HCT116 (cell line): ENCODE results near the gene APOOL. TPM values are rescaled to one million over a fixed set of nuclear protein-coding genes. Genes with fewer than 3 reads are reported as not detected.
A peak's percentile ranks its signal among the peaks of the same experiment; 100 is the strongest.
"Not testable (repeated sequence)": the region's sequence is repeated elsewhere in the genome, so short reads cannot be mapped to it uniquely, and the experiment has no call there.

Source experiments
- ATAC-seq: fragments of 200-7000 bp; cut with Tn5 transposase; 2 replicates; pipeline ENCODE4 v1.9.1; 2020; ENCODE audit warnings: mild to moderate bottlenecking, moderate library complexity
- BruUV-seq: library from RNA; stranded (reverse); fragments of 400-500 nt; replicated peaks from 2 replicates; lab custom pipeline; 2021; lab: Mats Ljungman, UMichigan
- CTCF ChIA-PET: fragments of 300-600 bp; sonication (Branson Sonifier 250); formaldehyde crosslinking; loops from one replicate; lab custom pipeline; 2021; ENCODE audit warnings: antibody characterized with exemption; lab: Charles Lee
- POLR2A ChIA-PET: fragments of 300-600, 350-600 bp; sonication (Branson Sonifier 250); formaldehyde crosslinking; loops from one replicate; lab custom pipeline; 2021; ENCODE audit warnings: antibody characterized with exemption; lab: Charles Lee
- RAD21 ChIA-PET, 2 experiments: fragments of 300-600 bp; sonication (Branson Sonifier 250); formaldehyde crosslinking; loops; one replicate each; lab custom pipeline; 2023; ENCODE audit warnings: low total read pairs in 2 of 2; ENCODE audit not compliant: uncharacterized antibody in 2 of 2, unreplicated experiment in 2 of 2, low non-redundant PET in 1 of 2; lab: Charles Lee
- DNase-seq: peaks from one replicate; pipeline ENCODE4 v3.0.0-alpha.2; 2010; ENCODE audit warnings: low read depth, low spot score
- H2AFZ ChIP-seq: fragments of 200-600 bp; shearing (Covaris generic), sonication (generic); 2 replicates; pipeline ENCODE4 v1.6.1; 2017; ENCODE audit warnings: low read depth, mixed run types, mixed read lengths, antibody characterized with exemption, low read length; ENCODE audit not compliant: poor library complexity, severe bottlenecking
- H3K27ac ChIP-seq: 2 replicates; pipeline ENCODE4 v1.5.1; 2012; ENCODE audit warnings: low read depth, low read length
- H3K27me3 ChIP-seq: fragments of 200-600 bp; sonication (generic); 2 replicates; pipeline ENCODE4 v1.6.1; 2016; ENCODE audit warnings: mixed run types, low read length, mixed read lengths; ENCODE audit not compliant: insufficient read depth
- H3K36me3 ChIP-seq, 2 experiments: fragments of 200-500 bp in 1 of 2; fragments of 200-600 bp in 1 of 2; sonication (Bioruptor generic) in 1 of 2; sonication (generic) in 1 of 2; 2 replicates each; pipeline versions ENCODE4 v1.5.1 to v1.6.1; 2014 to 2016; ENCODE audit warnings: low read length in 2 of 2, inconsistent platforms in 1 of 2, mixed read lengths in 1 of 2, mixed run types in 1 of 2; ENCODE audit not compliant: insufficient read depth in 2 of 2, control insufficient read depth in 1 of 2
- H3K4me1 ChIP-seq, 2 experiments: fragments of 200-600 bp in 1 of 2; sonication (generic) in 1 of 2; 2 replicates each; pipeline versions ENCODE4 v1.5.1 to v1.6.1; 2012 to 2017; ENCODE audit warnings: low read length in 2 of 2, inconsistent platforms in 1 of 2, mild to moderate bottlenecking in 1 of 2, mixed read lengths in 1 of 2, mixed run types in 1 of 2, moderate library complexity in 1 of 2; ENCODE audit not compliant: insufficient read depth in 2 of 2, control insufficient read depth in 1 of 2
- H3K4me2 ChIP-seq: fragments of 200-600 bp; sonication (generic); 2 replicates; pipeline ENCODE4 v1.6.1; 2017; ENCODE audit warnings: mixed run types, low read length, mixed read lengths
- H3K4me3 ChIP-seq, 2 experiments: fragments of 200-600 bp in 1 of 2; sonication (generic) in 1 of 2; replicated peaks in 1 of 2; 2 replicates each; pipeline ENCODE4 v1.5.1; 2011 to 2016; ENCODE audit warnings: low read length in 2 of 2, control low read depth in 1 of 2, low read depth in 1 of 2, mild to moderate bottlenecking in 1 of 2, mixed read lengths in 1 of 2, mixed run types in 1 of 2
- H3K79me2 ChIP-seq: fragments of 200-600 bp; sonication (generic); 2 replicates; pipeline ENCODE4 v1.6.1; 2017; ENCODE audit warnings: mild to moderate bottlenecking, mixed run types, low read length, moderate library complexity, mixed read lengths; ENCODE audit not compliant: insufficient read depth
- H3K9ac ChIP-seq: fragments of 200-600 bp; sonication (generic); 2 replicates; pipeline ENCODE4 v1.6.1; 2016; ENCODE audit warnings: low read length, mixed read lengths
- H3K9me2 ChIP-seq: fragments of 200-600 bp; sonication (generic), shearing (Covaris generic); 2 replicates; pipeline ENCODE4 v1.6.1; 2017; ENCODE audit warnings: mixed run types, mild to moderate bottlenecking, moderate library complexity; ENCODE audit not compliant: insufficient read depth
- H3K9me3 ChIP-seq, 2 experiments: fragments of 200-500 bp in 1 of 2; fragments of 200-600 bp in 1 of 2; sonication (Bioruptor generic) in 1 of 2; sonication (generic) in 1 of 2; 2 replicates each; pipeline ENCODE4 v1.6.1; 2014 to 2017; ENCODE audit warnings: low read length in 2 of 2, mixed read lengths in 2 of 2, inconsistent platforms in 1 of 2, low read depth in 1 of 2, mild to moderate bottlenecking in 1 of 2, mixed run types in 1 of 2, moderate library complexity in 1 of 2; ENCODE audit not compliant: control insufficient read depth in 1 of 2, insufficient read depth in 1 of 2
- H4K20me1 ChIP-seq: fragments of 200-600 bp; sonication (generic), shearing (Covaris generic); 2 replicates; pipeline ENCODE4 v1.6.1; 2017; ENCODE audit warnings: mixed run types, mild to moderate bottlenecking, moderate library complexity; ENCODE audit not compliant: insufficient read depth
- CTCF ChIP-seq, 3 experiments: fragments of 200-600 bp in 1 of 3; sonication (generic) in 1 of 3; IDR thresholded peaks in 2 of 3; conservative IDR thresholded peaks in 1 of 3; 2 replicates each; pipeline ENCODE4 v1.5.1; 2012 to 2017; ENCODE audit warnings: low read depth in 2 of 3, low read length in 2 of 3, antibody characterized with exemption in 1 of 3, borderline replicate concordance in 1 of 3, control low read depth in 1 of 3, mild to moderate bottlenecking in 1 of 3, mixed read lengths in 1 of 3, mixed run types in 1 of 3, moderate library complexity in 1 of 3; ENCODE audit not compliant: insufficient read depth in 1 of 3
- EZH2phosphoT487 ChIP-seq: fragments of 200-600 bp; IDR thresholded peaks from 2 replicates; pipeline ENCODE4 v1.6.1; 2018; ENCODE audit warnings: antibody characterized with exemption, borderline replicate concordance
- FOSL1 ChIP-seq: IDR thresholded peaks from 2 replicates; pipeline ENCODE4 v1.6.1; 2012; ENCODE audit warnings: low read depth
- POLR2A ChIP-seq: IDR thresholded peaks from 2 replicates; pipeline ENCODE4 v1.7.0; 2011; ENCODE audit warnings: borderline replicate concordance; ENCODE audit not compliant: insufficient read depth, insufficient read length; ENCODE audit errors: extremely low read depth
- POLR2AphosphoS5 ChIP-seq: IDR thresholded peaks from 2 replicates; pipeline ENCODE4 v1.6.1; 2011; ENCODE audit warnings: mild to moderate bottlenecking, low read depth, low read length, moderate library complexity
- RAD21 ChIP-seq: IDR thresholded peaks from 2 replicates; pipeline ENCODE4 v1.6.1; 2012; ENCODE audit warnings: low read depth, mild to moderate bottlenecking
- SRF ChIP-seq: IDR thresholded peaks from 2 replicates; pipeline ENCODE4 v1.6.1; 2012; ENCODE audit warnings: low read depth
- TCF7L2 ChIP-seq: IDR thresholded peaks from 2 replicates; pipeline ENCODE4 v1.7.0; 2011; ENCODE audit warnings: borderline replicate concordance, inconsistent platforms; ENCODE audit not compliant: insufficient read depth, insufficient read length; ENCODE audit errors: extremely low read depth
- intact Hi-C: fragments of 100-400 bp; cut with micrococcal nuclease; formaldehyde crosslinking; loops from 2 replicates; pipeline ENCODE4 v1.10.0; 2022
- total RNA-seq: library from RNA; stranded (reverse); gene quantifications from one replicate; pipeline ENCODE4 v1.2.1, GENCODE V29; 2021; ENCODE audit not compliant: unreplicated experiment

Gene APOOL
- total RNA-seq, 1 experiment from 2014 or later = 24.5 TPM

GRCh38 chrX:85052636-85053343 lies 49.1 kb downstream of the APOOL start:
- no peaks in the 10 kb centered on the region for H3K79me2 ChIP-seq
- H3K4me1 ChIP-seq = peaks cover 0 to 17% of the 10 kb centered on the region in 2 experiments; a peak in 3 of 4 replicates
- no peak overlapping the region for H2AFZ ChIP-seq
- H3K9me3 ChIP-seq = no peaks in the 10 kb centered on the region
- no peak overlapping the region for H3K9ac ChIP-seq
- DNase-seq (peak; percentile 15), ATAC-seq (no peak)
- ChIA-PET POLR2A (no interaction called here), CTCF (interaction anchor here (0.9 to 1.5 kb wide), 4 partner anchors 10 to 323 kb away, joined by 3 to 9 read pairs (median 6); partner anchors contain the start of gene APOOL), RAD21 (no interaction called here)
- peak overlapping the region; percentile 21; the same call in 1 of the 2 replicates for H3K4me2 ChIP-seq
- intact Hi-C loops = loop anchor here (5.0 kb wide), 1 partner anchor 325 kb away; no protein-coding TSS in a partner anchor
- BruUV-seq = no TSS peak
- no peaks in the 10 kb centered on the region for H4K20me1 ChIP-seq
- TF ChIP-seq POLR2A (no peak), SRF (0 out of 2 replicates have a peak, but pooled peaks have one; percentile 30), RAD21 (peak; percentile 35; the same call in 1 of the 2 replicates), POLR2AphosphoS5 (no peak), TCF7L2 (no peak), FOSL1 (0 out of 2 replicates have a peak, but pooled peaks have one; percentile 2)
- H3K27me3 ChIP-seq = no peaks in the 10 kb centered on the region
- no peak overlapping the region for H3K4me3 ChIP-seq
- H3K9me2 ChIP-seq = no peaks in the 10 kb centered on the region
- H3K36me3 ChIP-seq = no peaks in the 10 kb centered on the region
- peak overlapping the region; percentile 45; the same call in 1 of the 2 replicates for H3K27ac ChIP-seq

DNA sequence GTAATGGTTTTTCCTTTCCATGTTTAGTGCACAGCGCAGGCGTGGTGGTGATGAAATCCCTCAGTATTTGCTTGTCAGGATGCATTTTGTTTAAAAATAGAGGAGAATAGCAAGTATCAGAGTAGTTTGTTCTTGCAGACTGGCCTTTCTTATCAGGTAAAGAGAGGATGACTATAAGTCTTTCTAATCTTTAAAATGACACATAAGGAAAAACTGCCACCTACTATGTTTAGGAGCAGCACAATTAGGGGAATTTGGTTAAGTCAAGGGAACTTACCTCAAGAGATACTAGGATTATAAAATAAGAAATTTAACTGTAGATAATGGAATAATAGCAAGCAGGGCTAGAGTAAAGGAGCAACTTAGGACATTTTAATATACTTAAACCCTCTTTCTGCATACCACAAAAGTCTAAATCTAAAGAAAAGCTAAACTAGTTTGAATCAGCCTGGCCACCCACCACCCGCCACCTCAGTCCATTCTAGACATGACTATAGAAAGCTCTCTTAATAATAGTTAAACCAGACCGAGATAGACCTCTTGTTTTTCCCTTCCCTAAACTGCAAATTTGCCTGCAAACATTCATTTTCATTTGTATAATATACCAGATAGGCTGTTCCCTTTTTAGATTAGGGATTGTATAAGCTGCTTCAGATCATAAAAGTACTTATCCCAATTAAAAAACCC lies 62.0 kb downstream of the APOOL start:
- no peak for TF ChIP-seq EZH2phosphoT487
- no peak for TF ChIP-seq CTCF (IDR thresholded peaks at IDR 0.05 in 2 of 3, conservative IDR thresholded peaks at IDR 0.05 in 1 of 3; ENCODE audit: borderline replicate concordance in 1 of 3, insufficient read depth in 1 of 3, low read depth in 2 of 3, low read length in 2 of 3)
- TF ChIP-seq TCF7L2 = no peak
- ATAC-seq (no peak), DNase-seq (no peak)
- no peaks in the 10 kb centered on the region for H3K27me3 ChIP-seq
- no peak overlapping the region for H3K9ac ChIP-seq
- H3K4me1 ChIP-seq = no peaks in the 10 kb centered on the region
- CTCF ChIA-PET = no interaction called here
- H3K9me2 ChIP-seq = no peaks in the 10 kb centered on the region
- BruUV-seq = no TSS peak
- no peaks in the 10 kb centered on the region for H3K36me3 ChIP-seq
- no peak overlapping the region for H3K4me2 ChIP-seq
- POLR2A ChIA-PET = no interaction called here
- H4K20me1 ChIP-seq = no peaks in the 10 kb centered on the region
- H2AFZ ChIP-seq = no peak overlapping the region
- no peaks in the 10 kb centered on the region for H3K9me3 ChIP-seq
- H3K79me2 ChIP-seq = no peaks in the 10 kb centered on the region
- intact Hi-C loops = no loop called here
- no peak overlapping the region for H3K4me3 ChIP-seq
- no peak overlapping the region for H3K27ac ChIP-seq
- RAD21 ChIA-PET = no interaction called here

DNA sequence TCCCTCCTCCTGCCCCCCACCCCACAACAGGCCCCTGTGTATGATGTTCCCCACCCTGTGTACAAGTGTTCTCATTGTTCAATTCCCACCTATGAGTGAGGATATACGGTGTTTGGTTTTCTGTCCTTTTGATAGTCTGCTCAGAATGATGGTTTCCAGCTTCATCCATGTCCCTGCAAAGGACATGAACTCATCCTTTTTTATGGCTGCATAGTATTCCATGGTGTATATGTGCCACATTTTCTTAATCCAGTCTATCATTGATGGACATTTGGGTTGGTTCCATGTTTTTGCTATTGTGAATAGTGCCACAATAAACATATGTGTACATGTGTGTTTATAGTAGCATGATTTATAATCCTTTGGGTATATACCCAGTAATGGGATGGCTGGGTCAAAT lies 73.6 kb downstream of the APOOL start:
- not testable (repeated sequence) for BruUV-seq

More for the DNA sequence above, 73.6 kb downstream of the APOOL start:
- H4K20me1 ChIP-seq, CTCF ChIA-PET, DNase-seq, H3K9ac ChIP-seq, H3K4me2 ChIP-seq, H3K9me2 ChIP-seq, H3K79me2 ChIP-seq, intact Hi-C loops, H3K4me3 ChIP-seq, H3K9me3 ChIP-seq, POLR2A ChIA-PET, H3K36me3 ChIP-seq, H3K27ac ChIP-seq, RAD21 ChIA-PET, H2AFZ ChIP-seq, ATAC-seq, H3K27me3 ChIP-seq, H3K4me1 ChIP-seq: not testable (repeated sequence)
